Measurements from ENCODE around the gene TOPORS. TPM values are rescaled to one million over a fixed set of nuclear protein-coding genes. Genes with fewer than 3 reads are reported as not detected.
"Not testable (repeated sequence)": the region's sequence is repeated elsewhere in the genome, so short reads cannot be mapped to it uniquely, and the experiment has no call there.

The TOPORS gene
- total and polyA plus RNA-seq, 2 experiments from 2014 or later, result 31.8 to 35.9 TPM

GRCh38 chr9:32524892-32525708, 27.3 kb downstream of the TOPORS start (continued):
- TF ChIP-seq ZNF462 (CRISPR knock-in tag; IDR thresholded peaks at IDR 0.05) (no peak), ZNF114 (CRISPR knock-in tag; IDR thresholded peaks at IDR 0.05) (no peak), ETS1 (IDR thresholded peaks at IDR 0.05) (no peak), REST (IDR thresholded peaks at IDR 0.05; ENCODE audit: unreplicated experiment) (no peak), EZH2 (IDR thresholded peaks at IDR 0.05; ENCODE audit: low read depth, unreplicated experiment) (no peak)

- not testable (repeated sequence) for H3K27ac Mint-ChIP-seq; H3K27me3 ChIP-seq (ENCODE audit: insufficient read depth); DNase-seq (ENCODE audit: low spot score); H3K36me3 ChIP-seq (ENCODE audit: insufficient read depth); H2AFZ ChIP-seq; ATAC-seq; H3F3A ChIP-seq (replicated peaks; ENCODE audit: low read depth); H3K9me2 ChIP-seq (ENCODE audit: insufficient read depth); H4K20me1 ChIP-seq (replicated peaks; ENCODE audit: insufficient read depth); H3K27me3 Mint-ChIP-seq (ENCODE audit: insufficient read depth, low read depth, poor library complexity)
- Mint-ChIP-seq H3K9me3 (peaks cover 29% of the 10 kb centered on the region; the same call in 2 of the 3 replicates), H3K4me3 (peak overlapping the region; percentile 89), H3K4me1 (peaks cover 18% of the 10 kb centered on the region), H3K36me3 (ENCODE audit: low read depth) (peaks cover 38% of the 10 kb centered on the region)
- H3K4me1 ChIP-seq (ENCODE audit: insufficient read depth), result peaks cover 13% of the 10 kb centered on the region
- H3K4me2 ChIP-seq, result peak overlapping the region; percentile 88
- H3K4me3 ChIP-seq, result peak overlapping the region; percentile 88
- H3K27ac ChIP-seq (ENCODE audit: low read depth), result peak overlapping the region; percentile 3; the same call in 1 of the 2 replicates
- H3K79me2 ChIP-seq (replicated peaks; ENCODE audit: insufficient read depth), result peaks cover 39% of the 10 kb centered on the region
These were observed 27.9 kb downstream of the TOPORS start for GRCh38 chr9:32524558-32524891.

All from GM23338 (cell line).